Hepatocyte (in vitro differentiated cells): ENCODE data around the gene PLSCR4. TPM values are rescaled to one million over a fixed set of nuclear protein-coding genes. Genes with fewer than 3 reads are reported as not detected.

Experiments
- DNase-seq: peaks from one replicate; pipeline ENCODE4 v3.0.0-alpha.2; 2016; ENCODE audit warnings: low spot score
- H2AFZ ChIP-seq: fragments of 200-600 bp; sonication (generic); 2 replicates; pipeline ENCODE4 v1.6.0; 2016; ENCODE audit warnings: antibody characterized with exemption, mild to moderate bottlenecking
- H3K27ac ChIP-seq: fragments of 200-600 bp; sonication (generic); 2 replicates; pipeline ENCODE4 v1.5.1; 2016; ENCODE audit warnings: mild to moderate bottlenecking
- H3K27me3 ChIP-seq: fragments of 200-600 bp; sonication (generic); 2 replicates; pipeline ENCODE4 v1.6.1; 2016
- H3K36me3 ChIP-seq: fragments of 200-600 bp; sonication (generic); replicated peaks from 2 replicates; pipeline ENCODE4 v1.5.1; 2016; ENCODE audit warnings: low read depth; ENCODE audit not compliant: insufficient read depth
- H3K4me1 ChIP-seq: fragments of 200-600 bp; sonication (generic); 2 replicates; pipeline ENCODE4 v1.5.1; 2016; ENCODE audit warnings: mild to moderate bottlenecking, moderate library complexity; ENCODE audit not compliant: insufficient read depth
- H3K4me2 ChIP-seq: fragments of 200-600 bp; sonication (generic); 2 replicates; pipeline ENCODE4 v1.6.0; 2016
- H3K4me3 ChIP-seq: fragments of 200-600 bp; sonication (generic); 2 replicates; pipeline ENCODE4 v1.5.1; 2016; ENCODE audit warnings: mild to moderate bottlenecking
- H3K79me2 ChIP-seq: fragments of 200-600 bp; sonication (generic); 2 replicates; pipeline ENCODE4 v1.6.0; 2017; ENCODE audit warnings: mild to moderate bottlenecking
- H3K9me2 ChIP-seq: fragments of 200-600 bp; sonication (generic); replicated peaks from 2 replicates; pipeline ENCODE4 v1.6.0; 2017; ENCODE audit warnings: mild to moderate bottlenecking; ENCODE audit not compliant: insufficient read depth
- H3K9me3 ChIP-seq: fragments of 200-600 bp; sonication (generic); 2 replicates; pipeline ENCODE4 v1.5.1; 2016; ENCODE audit warnings: low read depth, mild to moderate bottlenecking
- H4K20me1 ChIP-seq: fragments of 200-600 bp; sonication (generic); 2 replicates; pipeline ENCODE4 v1.6.0; 2016; ENCODE audit warnings: mild to moderate bottlenecking; ENCODE audit not compliant: insufficient read depth, poor library complexity, severe bottlenecking
- EZH2 ChIP-seq: fragments of 200-600 bp; sonication (generic); IDR thresholded peaks from 2 replicates; pipeline ENCODE4 v1.6.1; 2016; ENCODE audit warnings: antibody characterized with exemption, mild to moderate bottlenecking, borderline replicate concordance
- EZH2phosphoT487 ChIP-seq: fragments of 200-600 bp; sonication (generic); IDR thresholded peaks from one replicate; pipeline ENCODE4 v1.6.1; 2018; ENCODE audit warnings: antibody characterized with exemption, mild to moderate bottlenecking, low read depth, moderate library complexity; ENCODE audit not compliant: unreplicated experiment, severe bottlenecking
- WGBS: methylation state at CpG from one replicate; pipeline ENCODE4 v1.1.6; 2016; ENCODE audit warnings: low lambda C conversion rate; ENCODE audit errors: missing lambda C conversion rate; 5-methylcytosine and 5-hydroxymethylcytosine counted together
- polyA plus RNA-seq: library from polyadenylated mRNA; unstranded; fragments of >200 nt; fragmentation: Nextera tagmentation; extraction: Ambion mirVana; gene quantifications from 2 replicates; pipeline ENCODE4 v1.2.1, GENCODE V29; 2016
- total RNA-seq: library from RNA; depleted of rRNA; stranded (reverse); fragments of >200 nt; gene quantifications from 2 replicates; pipeline ENCODE4 v1.2.3, GENCODE V29; 2014
- TF ChIP-seq, protein P1 (sequence below): fragments of 200-600 bp; sonication (generic); IDR thresholded peaks from 2 replicates; pipeline ENCODE4 v1.5.1; 2016; ENCODE audit warnings: antibody characterized with exemption, mild to moderate bottlenecking; ENCODE audit not compliant: poor library complexity

Gene PLSCR4
- total and polyA plus RNA-seq, 2 experiments from 2014 or later: 11.3 to 23.3 TPM

DNA sequence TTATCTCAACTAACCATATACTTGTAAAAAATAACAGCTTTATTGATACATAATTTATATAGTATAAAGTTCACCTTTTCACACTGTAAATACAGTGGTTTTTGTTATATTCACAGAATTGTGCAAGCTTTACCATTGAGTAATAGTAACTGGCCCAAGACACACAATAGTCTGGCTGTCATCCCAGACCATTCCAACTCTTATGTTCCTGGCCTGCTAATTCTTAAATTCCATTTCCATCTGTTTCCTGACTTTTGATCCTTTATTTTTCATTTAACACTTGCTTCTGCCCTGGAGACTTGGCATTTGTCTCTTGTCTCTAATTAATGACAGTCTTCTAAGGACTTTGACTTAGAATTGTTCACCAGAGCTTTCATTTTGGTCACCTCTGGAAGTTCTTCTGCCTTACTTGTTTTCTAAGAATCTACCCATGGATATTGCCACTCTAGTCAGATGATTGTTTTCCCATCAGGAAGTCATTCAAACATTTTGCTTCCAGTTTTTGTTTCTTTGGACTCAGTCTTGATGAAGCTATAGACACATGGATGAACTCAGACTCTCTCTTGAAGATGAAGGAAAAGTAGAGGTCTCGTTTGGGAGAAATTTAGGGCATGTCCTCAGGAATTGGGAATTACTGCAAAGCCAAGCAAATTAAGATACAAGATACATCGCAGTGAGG lies 27.2 kb upstream of the PLSCR4 start:
- Histone ChIP-seq H3K36me3 (no peaks in the 10 kb centered on the region), H4K20me1 (no peaks in the 10 kb centered on the region), H3K4me2 (no peak overlapping the region), H3K79me2 (no peaks in the 10 kb centered on the region), H2AFZ (no peak overlapping the region), H3K4me1 (no peaks in the 10 kb centered on the region), H3K27me3 (no peaks in the 10 kb centered on the region), H3K4me3 (no peak overlapping the region), H3K9me3 (no peaks in the 10 kb centered on the region), H3K27ac (no peak overlapping the region), H3K9me2 (no peaks in the 10 kb centered on the region)
- 98% methylated on average over 2 of the region's 2 CpGs for WGBS
- DNase-seq: no peak
- no peak for TF ChIP-seq EZH2
- TF ChIP-seq EZH2phosphoT487: no peak
- TF ChIP-seq, protein P1, sequence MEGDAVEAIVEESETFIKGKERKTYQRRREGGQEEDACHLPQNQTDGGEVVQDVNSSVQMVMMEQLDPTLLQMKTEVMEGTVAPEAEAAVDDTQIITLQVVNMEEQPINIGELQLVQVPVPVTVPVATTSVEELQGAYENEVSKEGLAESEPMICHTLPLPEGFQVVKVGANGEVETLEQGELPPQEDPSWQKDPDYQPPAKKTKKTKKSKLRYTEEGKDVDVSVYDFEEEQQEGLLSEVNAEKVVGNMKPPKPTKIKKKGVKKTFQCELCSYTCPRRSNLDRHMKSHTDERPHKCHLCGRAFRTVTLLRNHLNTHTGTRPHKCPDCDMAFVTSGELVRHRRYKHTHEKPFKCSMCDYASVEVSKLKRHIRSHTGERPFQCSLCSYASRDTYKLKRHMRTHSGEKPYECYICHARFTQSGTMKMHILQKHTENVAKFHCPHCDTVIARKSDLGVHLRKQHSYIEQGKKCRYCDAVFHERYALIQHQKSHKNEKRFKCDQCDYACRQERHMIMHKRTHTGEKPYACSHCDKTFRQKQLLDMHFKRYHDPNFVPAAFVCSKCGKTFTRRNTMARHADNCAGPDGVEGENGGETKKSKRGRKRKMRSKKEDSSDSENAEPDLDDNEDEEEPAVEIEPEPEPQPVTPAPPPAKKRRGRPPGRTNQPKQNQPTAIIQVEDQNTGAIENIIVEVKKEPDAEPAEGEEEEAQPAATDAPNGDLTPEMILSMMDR: no peak

- TF ChIP-seq EZH2: no peak
- TF ChIP-seq EZH2phosphoT487: no peak
- TF ChIP-seq, protein P1: no peak
- Histone ChIP-seq H3K4me3 (no peak overlapping the region), H3K27ac (no peak overlapping the region), H3K36me3 (no peaks in the 10 kb centered on the region), H3K27me3 (no peaks in the 10 kb centered on the region), H3K4me1 (no peaks in the 10 kb centered on the region), H3K79me2 (no peaks in the 10 kb centered on the region), H3K9me2 (no peaks in the 10 kb centered on the region), H2AFZ (no peak overlapping the region), H3K4me2 (no peak overlapping the region), H4K20me1 (no peaks in the 10 kb centered on the region), H3K9me3 (no peaks in the 10 kb centered on the region)
- DNase-seq: no peak
- WGBS: 94% methylated on average over 3 of the region's 3 CpGs
Observed at GRCh38 chr3:146275476-146275875, 24.6 kb upstream of the PLSCR4 start.

DNA sequence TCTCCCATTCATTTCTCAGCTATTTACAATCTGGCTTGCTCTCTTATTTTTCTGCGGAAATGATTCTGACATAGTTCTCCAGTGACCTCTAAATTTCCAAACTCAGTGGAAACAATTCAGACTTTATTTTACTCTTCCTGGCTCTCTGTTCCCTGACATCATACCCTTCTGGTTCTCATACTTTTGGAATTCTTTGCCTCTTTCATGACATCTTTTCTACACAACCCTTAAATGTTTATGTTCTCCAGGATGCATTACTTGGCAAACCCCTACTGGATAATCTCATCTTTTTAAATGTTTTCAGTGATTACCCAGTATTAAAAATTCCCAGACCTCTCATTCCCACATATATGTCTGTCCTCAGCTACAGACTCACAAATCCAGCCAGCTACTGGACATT lies 23.9 kb upstream of the PLSCR4 start:
- no peaks in the 10 kb centered on the region for H3K36me3 ChIP-seq
- no peaks in the 10 kb centered on the region for H3K27me3 ChIP-seq
- no peak overlapping the region for H3K4me3 ChIP-seq
- H3K9me3 ChIP-seq: no peaks in the 10 kb centered on the region
- H3K27ac ChIP-seq: no peak overlapping the region
- H3K4me2 ChIP-seq: no peak overlapping the region
- no peaks in the 10 kb centered on the region for H4K20me1 ChIP-seq
- H3K4me1 ChIP-seq: no peaks in the 10 kb centered on the region
- H3K79me2 ChIP-seq: no peaks in the 10 kb centered on the region
- TF ChIP-seq, protein P1: no peak
- TF ChIP-seq EZH2 (no peak), EZH2phosphoT487 (no peak)
- DNase-seq: no peak
- WGBS: 58% methylated on average over 1 of the region's 1 CpG
- no peak overlapping the region for H2AFZ ChIP-seq
- no peaks in the 10 kb centered on the region for H3K9me2 ChIP-seq
